Loucy (cell line): Measurements from ENCODE around the gene DCAF17.

ENCODE experiments used
- CTCF ChIP-seq: fragments of 200-600 bp; sonication (generic); conservative IDR thresholded peaks from 2 replicates; pipeline ENCODE4 v1.5.1; 2014; ENCODE audit warnings: mild to moderate bottlenecking, antibody characterized with exemption, low read length
- EZH2phosphoT487 ChIP-seq: fragments of 200-600 bp; IDR thresholded peaks from 2 replicates; pipeline ENCODE4 v1.6.1; 2018; ENCODE audit warnings: antibody characterized with exemption, mild to moderate bottlenecking, moderate library complexity, borderline replicate concordance

- TF ChIP-seq CTCF = no peak
- no peak for TF ChIP-seq EZH2phosphoT487
Observed at GRCh38 chr2:171391532-171391931, 42.5 kb upstream of the DCAF17 start.
